Amniotic epithelial cell (primary cell): ENCODE measurements around the gene ASAP3.
A peak's percentile ranks its signal among the peaks of the same experiment; 100 is the strongest.
"Not testable (repeated sequence)": the region's sequence is repeated elsewhere in the genome, so short reads cannot be mapped to it uniquely, and the experiment has no call there.

Experiments used
- DNase-seq: peaks from one replicate; pipeline ENCODE4 v3.0.0-alpha.2; 2010; ENCODE audit warnings: low read depth

Gene ASAP3

DNA sequence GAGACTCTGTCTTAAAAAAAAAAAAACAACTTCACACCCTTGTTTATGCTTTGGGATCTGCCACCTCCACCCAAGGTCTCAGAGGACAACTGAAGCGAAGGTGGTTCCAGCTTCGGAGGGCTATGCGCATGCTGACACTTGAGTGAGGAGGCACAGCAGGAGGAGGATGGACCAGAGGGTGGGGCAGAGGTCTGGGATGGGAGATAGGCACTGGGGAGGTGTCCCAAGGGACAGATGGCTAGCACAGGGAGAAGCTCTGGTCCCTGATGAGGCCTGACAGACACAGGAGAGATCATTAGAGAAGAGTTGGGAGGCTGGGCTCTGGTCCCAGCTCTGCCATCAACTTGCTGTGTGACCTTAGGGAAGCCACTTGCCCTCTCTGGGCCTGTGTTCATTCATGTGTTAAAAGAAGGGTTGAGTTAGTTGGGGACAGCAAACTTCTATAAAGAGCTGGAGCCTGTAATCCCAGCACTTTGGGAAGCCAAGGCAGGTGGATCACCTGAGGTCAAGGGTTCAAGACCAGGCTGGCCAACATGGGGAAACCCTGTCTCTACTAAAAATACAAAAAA is 30.2 kb upstream of the ASAP3 start:
- DNase-seq: no peak

GRCh38 chr1:23509896-23510295 is 25.9 kb upstream of the ASAP3 start:
- no peak for DNase-seq

DNA sequence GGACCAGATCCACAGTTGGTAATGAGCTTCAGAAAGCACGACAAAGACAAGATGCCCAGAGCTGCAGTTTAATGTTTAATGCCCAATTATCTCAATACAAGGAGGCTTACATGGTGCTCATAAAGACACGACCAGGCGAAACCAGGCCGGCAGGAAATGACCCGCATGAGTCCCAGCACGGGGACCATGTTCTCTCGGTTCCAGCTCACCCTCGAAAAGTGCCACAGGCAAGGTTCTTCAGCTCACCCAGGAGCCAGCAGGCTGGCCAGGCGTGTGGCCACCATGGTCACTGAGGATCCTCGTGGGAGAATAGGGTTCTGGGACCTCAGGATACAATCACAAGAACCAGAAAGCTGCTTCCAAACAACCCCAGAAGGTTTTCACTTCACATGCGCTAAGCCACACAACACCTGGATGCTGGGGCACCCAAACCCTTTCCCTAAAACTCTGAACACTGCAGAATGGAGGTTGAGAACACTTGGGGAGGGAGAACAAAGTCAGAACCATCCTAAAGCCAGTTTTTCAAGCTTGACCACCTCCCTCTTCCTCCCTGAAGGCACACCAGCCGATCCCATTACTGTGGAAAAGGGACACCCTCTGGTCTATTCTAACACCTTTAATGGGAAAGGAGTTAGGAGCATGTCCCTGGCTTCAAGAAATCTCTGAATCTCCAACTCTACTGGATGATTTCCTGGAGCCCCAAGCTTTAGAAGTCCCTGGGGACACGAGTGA is 22.6 kb upstream of the ASAP3 start:
- no peak for DNase-seq

- DNase-seq: no peak
These were observed 21.9 kb upstream of the ASAP3 start for GRCh38 chr1:23505851-23506250.

DNA sequence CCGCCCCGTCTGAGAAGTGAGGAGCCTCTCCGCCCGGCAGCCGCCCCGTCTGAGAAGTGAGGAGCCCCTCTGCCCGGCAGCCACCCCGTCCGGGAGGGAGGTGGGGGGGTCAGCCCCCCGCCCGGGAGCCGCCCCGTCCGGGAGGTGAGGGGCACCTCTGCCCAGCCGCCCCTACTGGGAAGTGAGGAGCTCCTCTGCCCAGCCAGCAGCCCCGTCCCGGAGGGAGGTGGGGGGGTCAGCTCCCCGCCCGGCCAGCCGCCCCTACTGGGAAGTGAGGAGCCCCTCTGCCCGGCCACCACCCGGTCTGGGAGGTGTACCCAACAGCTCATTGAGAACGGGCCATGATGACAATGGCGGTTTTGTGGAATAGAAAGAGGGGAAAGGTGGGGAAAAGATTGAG is 20.2 kb upstream of the ASAP3 start:
- DNase-seq: not testable (repeated sequence)

DNA sequence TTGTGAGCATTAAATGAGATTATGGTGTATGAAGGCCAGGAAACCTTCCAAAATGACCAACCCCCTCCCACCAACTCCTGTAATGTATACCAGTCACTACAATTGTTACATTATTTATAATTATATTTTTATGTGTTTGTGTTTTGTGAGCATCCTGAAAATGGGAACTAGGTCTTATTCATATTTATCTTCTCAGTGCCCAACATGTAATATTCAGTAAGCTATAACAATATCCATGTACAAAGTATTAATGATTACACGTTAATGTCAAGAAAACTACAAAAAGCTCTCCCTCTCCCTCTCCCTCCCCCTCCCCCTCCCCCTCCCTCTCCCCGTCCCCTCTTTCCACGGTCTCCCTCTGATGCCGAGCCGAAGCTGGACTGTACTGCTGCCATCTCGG is 19.0 kb upstream of the ASAP3 start:
- DNase-seq: no peak

GRCh38 chr1:23500466-23500865 is 16.5 kb upstream of the ASAP3 start:
- no peak for DNase-seq

GRCh38 chr1:23497777-23498439 is 13.9 kb upstream of the ASAP3 start:
- no peak for DNase-seq

DNA sequence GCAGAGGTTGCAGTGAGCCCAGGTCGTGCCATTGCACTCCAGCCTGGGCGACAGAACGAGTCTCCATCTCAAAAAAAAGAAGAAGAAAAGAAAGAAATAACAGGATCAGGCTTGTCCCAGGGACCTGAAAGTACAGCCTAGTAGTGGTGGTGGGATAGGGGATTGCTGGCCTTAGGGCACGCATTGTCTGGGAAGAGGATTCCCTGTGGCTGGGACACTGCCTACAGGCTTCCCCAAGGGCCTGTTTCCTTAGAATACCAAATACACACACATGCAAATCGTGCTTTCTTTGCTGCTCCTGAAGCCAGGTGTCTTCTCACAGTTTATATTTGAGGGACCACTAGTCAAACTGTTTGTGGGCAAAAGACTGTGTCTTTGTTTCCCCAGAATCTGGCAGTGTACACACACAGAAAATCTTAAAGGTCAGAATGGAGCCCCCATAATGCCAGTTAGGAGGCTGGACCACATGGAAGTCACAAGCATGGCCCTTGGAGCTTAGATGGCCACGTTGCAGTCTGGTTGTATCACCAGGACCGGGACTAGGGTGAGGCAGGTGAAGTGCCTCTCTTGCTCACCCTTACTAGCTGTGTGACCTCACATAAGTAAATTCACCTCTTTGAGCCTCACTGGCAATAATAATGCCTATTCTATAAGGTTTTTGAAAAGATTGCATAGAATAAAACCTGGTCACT is 12.7 kb upstream of the ASAP3 start:
- DNase-seq: no peak

DNA sequence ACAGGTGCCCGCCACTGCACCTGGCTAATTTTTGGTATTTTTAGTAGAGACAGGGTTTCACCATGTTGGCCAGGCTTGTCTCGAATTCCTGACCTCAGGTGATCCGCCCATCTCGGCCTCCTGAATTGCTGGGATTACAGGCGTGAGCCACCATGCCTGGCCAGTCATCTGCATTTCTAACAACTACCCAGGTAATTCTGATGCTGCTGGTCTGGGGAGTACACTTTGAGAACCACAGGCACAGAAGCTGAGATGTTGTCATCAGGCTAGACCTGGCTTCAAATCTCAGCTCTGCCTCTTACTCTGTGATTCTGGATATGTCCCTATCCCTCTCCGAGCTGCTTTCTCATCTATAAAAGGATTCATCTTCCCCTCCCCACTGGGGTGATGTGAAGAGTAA is 10.9 kb upstream of the ASAP3 start:
- DNase-seq: not testable (repeated sequence)

DNA sequence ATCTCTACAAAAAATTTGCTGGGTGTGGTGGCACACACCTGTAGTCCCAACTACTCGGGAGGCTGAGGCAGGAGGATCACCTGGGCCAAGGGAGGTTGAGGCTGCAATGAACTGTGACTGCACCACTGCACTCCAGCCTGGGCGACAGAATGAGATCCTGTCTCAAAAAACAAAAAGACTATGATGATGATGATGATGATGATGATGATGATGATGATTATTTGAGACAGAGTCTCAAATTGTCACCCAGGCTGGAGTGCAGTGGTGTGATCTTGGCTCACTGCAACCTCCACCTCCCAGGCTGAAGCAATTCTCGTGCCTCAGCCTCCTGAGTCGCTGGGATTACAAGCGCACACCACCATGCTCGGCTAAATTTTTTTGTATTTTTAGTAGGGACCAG is 8.8 kb upstream of the ASAP3 start:
- DNase-seq: not testable (repeated sequence)

GRCh38 chr1:23492132-23492720 is 8.2 kb upstream of the ASAP3 start:
- no peak for DNase-seq

DNA sequence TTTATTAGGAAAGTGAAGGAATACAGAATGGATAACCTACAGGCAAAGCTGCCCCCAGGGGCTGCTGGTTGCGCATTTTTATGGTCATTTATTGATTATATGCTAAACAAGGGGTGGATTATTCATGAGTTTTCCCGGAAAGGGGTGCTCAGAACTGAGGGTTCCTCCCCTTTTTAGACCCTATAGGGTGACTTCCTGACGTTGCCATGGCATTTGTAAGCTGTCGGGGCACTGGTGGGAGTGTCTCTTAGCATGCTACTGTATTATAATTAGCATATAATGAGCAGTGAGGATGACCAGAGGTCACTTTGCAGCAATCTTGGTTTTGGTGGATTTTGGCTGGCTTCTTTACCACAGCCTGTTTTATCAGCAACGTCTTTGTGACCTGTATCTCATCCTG is 5.9 kb upstream of the ASAP3 start:
- no peak for DNase-seq

- no peak for DNase-seq
These were observed 988 bp upstream of the ASAP3 start for GRCh38 chr1:23485002-23485332.

DNA sequence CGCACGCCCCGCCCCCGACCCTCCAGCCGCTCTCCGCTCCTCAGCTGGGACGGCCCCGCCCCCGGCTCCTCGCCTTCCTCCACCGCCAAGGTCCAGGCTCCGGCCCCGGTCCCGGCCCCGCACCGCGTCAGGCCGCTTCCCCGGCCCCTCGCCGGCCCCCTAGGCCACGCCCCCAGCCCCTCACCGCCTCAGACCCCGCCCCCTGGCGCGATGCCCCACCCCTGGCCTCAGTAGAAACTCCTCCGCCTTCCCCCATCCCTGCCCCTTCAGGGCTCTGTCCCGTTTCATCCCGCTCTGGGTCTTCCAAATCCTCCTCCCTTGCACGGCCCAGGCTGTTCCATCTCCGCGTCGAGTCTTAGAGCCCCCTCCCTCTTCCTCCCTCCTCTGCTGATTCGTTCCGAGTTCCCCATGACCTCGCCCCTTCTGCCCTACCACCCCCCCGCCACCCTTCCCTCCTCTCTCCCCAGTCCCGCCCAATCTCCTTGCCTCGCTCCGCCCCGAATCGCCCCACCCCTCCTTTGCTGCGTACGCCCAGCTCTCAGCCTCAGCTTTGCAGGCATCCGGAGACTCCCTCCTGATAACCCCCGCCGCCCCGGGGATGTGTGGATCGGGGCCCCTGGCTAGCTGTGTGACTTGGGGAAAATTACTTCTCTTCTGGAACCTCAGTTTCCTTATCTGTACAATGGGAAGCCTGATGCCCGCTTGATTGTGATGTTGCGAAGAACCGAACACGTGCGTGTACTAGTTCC is 448 bp upstream of the ASAP3 start:
- peak; percentile 94 for DNase-seq

GRCh38 chr1:23481904-23482303 is 2.1 kb downstream of the ASAP3 start:
- DNase-seq: no peak

DNA sequence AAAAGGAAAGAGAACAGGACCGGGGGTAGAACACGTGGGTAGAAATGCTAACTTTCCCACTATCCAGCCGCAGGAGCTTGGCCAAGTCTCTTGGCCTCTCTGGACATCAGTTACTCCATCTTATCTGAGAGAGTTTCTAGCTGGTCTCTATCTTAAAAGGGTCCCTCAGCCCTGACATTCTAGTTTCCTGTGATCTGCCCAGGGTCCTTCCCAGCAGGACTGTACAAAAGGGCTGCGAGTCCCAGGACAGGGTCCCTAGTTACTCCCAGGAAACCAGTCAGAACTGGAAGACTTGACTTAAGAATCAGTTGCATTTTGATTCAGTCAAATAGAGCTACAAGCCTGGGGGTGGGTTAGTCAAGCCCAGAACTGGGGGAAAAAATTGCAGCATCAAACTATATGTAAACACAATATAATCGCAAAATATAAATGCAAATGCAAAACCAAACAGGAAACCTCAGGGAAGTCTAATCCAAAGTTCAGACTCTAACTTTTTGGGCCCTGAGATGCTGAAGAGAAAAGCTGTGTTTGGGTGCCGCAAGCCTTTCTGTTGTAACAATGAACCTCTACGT is 2.9 kb downstream of the ASAP3 start:
- DNase-seq: no peak

DNA sequence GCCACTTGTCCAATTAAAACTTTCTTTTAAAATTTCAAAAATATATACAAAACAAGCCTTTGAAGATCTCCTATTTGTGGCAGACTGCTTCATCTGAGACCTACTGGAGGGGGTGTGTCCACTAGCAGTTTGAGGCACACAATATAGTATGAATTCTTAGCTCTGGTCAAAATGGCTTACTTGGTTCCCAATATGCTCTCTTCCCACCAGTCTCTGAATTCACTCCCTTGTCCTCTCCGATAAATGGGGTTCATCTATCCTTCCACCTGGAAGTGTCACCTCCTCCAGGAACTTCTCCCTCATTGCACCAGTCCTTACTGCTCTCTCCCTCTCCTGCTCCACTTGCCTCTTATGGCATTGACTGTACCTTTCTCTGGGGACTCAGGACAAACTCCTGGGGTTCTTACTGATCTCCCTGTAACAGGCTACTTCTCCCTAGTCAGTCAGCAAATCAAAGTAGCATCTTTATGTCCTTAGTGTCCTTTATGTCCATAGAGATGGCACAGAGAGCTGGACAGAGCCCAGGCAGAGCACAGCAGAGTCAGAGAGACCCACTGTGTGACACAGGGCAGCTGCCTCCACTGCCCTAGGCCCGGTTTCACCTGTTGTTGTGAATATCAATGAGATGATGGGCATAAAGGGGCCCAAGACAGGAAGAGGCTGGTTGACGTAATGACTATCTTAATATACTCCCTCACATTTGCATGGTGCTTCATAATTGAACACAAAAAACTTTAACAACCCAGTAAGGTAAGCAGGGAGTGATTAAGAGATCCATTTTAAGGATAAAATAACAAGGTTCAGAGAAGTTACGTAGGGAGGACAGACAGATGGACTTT is 3.6 kb downstream of the ASAP3 start:
- DNase-seq: no peak

- no peak for DNase-seq
These were observed 4.4 kb downstream of the ASAP3 start for GRCh38 chr1:23479666-23479941.

DNA sequence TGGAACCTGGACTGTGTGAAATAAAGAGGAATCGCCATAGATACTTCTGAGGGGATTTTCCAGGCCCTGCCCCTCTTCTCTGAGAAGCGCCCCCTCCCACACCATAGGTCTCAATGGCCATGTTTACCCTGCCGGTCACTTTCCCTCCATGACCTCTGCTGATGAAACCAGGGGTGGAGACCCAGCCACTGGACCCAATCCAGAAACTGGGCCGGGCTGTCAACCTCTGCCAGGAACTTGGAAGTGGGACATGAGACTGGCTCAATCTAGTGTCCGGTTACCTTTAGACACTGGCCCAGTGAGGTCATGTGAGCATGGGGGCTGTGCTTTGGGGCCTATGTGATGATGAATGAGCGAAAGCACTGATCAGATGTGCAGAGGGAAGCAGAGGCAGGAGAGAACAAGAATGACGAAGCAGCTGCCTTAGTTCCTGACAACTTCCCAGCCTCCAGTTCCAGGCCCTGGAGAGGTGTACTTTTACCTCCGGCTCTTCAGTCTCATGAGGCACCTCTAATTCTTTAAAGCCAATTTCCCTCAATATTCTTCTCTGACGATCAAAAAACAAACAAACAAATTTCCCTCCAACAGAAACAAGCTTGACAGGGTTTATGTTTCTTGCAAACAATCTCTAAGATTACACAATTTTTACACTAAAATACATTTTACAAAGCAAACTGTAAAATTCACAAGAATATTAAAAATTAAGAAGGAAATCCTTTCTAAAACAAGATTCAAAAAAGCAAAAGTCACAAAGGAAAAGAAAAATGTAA is 4.9 kb downstream of the ASAP3 start:
- DNase-seq: peak; percentile 76
